Liver (tissue), 9 donors: ENCODE measurements around the gene APOL2. TPM values are rescaled to one million over a fixed set of nuclear protein-coding genes. Genes with fewer than 3 reads are reported as not detected.

Source experiments
- DNase-seq: peaks from one replicate; pipeline ENCODE4 v3.0.0-alpha.2; 2017; ENCODE audit warnings: low spot score
- H3K27ac ChIP-seq, 2 donors: one replicate each; pipeline ENCODE4 v1.7.0; 2013; ENCODE audit warnings: inconsistent platforms in 2 of 2, low read length in 2 of 2, control low read depth in 1 of 2, low read depth in 1 of 2, mild to moderate bottlenecking in 1 of 2
- H3K27me3 ChIP-seq, 4 donors: one replicate each; pipeline versions ENCODE4 v1.6.1 to v1.7.0; 2013; ENCODE audit warnings: low read length in 3 of 4, inconsistent platforms in 1 of 4, mild to moderate bottlenecking in 1 of 4, moderate library complexity in 1 of 4; ENCODE audit not compliant: control insufficient read depth in 4 of 4, insufficient read depth in 4 of 4
- H3K36me3 ChIP-seq, 4 donors: one replicate each; pipeline versions ENCODE4 v1.6.1 to v1.7.0; 2013; ENCODE audit warnings: low read length in 3 of 4, mild to moderate bottlenecking in 3 of 4, low read depth in 1 of 4, moderate library complexity in 1 of 4; ENCODE audit not compliant: control insufficient read depth in 4 of 4, insufficient read depth in 3 of 4
- H3K4me1 ChIP-seq, 4 donors: one replicate each; pipeline versions ENCODE4 v1.6.1 to v1.7.0; 2013; ENCODE audit warnings: low read length in 3 of 4, mild to moderate bottlenecking in 3 of 4, moderate library complexity in 1 of 4; ENCODE audit not compliant: control insufficient read depth in 4 of 4, insufficient read depth in 4 of 4
- H3K4me3 ChIP-seq, 3 donors: one replicate each; pipeline versions ENCODE4 v1.6.1 to v1.7.0; 2013; ENCODE audit warnings: low read length in 3 of 3, control low read depth in 1 of 3, low read depth in 1 of 3, mild to moderate bottlenecking in 1 of 3
- H3K9ac ChIP-seq, 2 donors: one replicate each; pipeline ENCODE4 v1.7.0; 2013; ENCODE audit warnings: low read length in 2 of 2, mild to moderate bottlenecking in 2 of 2, moderate library complexity in 2 of 2, control low read depth in 1 of 2, low read depth in 1 of 2
- H3K9me3 ChIP-seq, 4 donors: one replicate each; pipeline versions ENCODE4 v1.6.1 to v1.7.0; 2013; ENCODE audit warnings: low read length in 3 of 4; ENCODE audit not compliant: control insufficient read depth in 4 of 4
- ATF3 ChIP-seq: IDR thresholded peaks from 2 replicates; pipeline ENCODE4 v1.6.1; 2016; ENCODE audit warnings: antibody characterized with exemption
- CTCF ChIP-seq: fragments of 150-350 bp; IDR thresholded peaks from 2 replicates; pipeline ENCODE4 v1.5.1; 2017; ENCODE audit warnings: improper control_type of control experiment, low read depth, low read length; ENCODE audit not compliant: missing input control
- EGR1 ChIP-seq, 2 donors: IDR thresholded peaks; 2 replicates each; pipeline ENCODE4 v1.6.1; 2016 to 2018; ENCODE audit warnings: antibody characterized with exemption in 2 of 2, low read depth in 2 of 2
- FOXA1 ChIP-seq: IDR thresholded peaks from 2 replicates; pipeline ENCODE4 v1.6.1; 2016; ENCODE audit warnings: antibody characterized with exemption
- FOXA2 ChIP-seq: IDR thresholded peaks from 2 replicates; pipeline ENCODE4 v1.6.1; 2016; ENCODE audit warnings: antibody characterized with exemption
- GABPA ChIP-seq, 2 donors: IDR thresholded peaks in 1 of 2; conservative IDR thresholded peaks in 1 of 2; 2 replicates each; pipeline ENCODE4 v1.6.1; 2016; ENCODE audit warnings: antibody characterized with exemption in 2 of 2, mild to moderate bottlenecking in 1 of 2, moderate library complexity in 1 of 2
- HNF4A ChIP-seq, 2 donors: conservative IDR thresholded peaks; 2 replicates each; pipeline ENCODE4 v1.6.1; 2016; ENCODE audit warnings: antibody characterized with exemption in 2 of 2, mild to moderate bottlenecking in 2 of 2
- HNF4G ChIP-seq: IDR thresholded peaks from 2 replicates; pipeline ENCODE4 v1.6.1; 2016; ENCODE audit warnings: antibody characterized with exemption
- JUND ChIP-seq, 2 donors: IDR thresholded peaks; 2 replicates each; pipeline ENCODE4 v1.6.1; 2016; ENCODE audit warnings: antibody characterized with exemption in 2 of 2
- MAX ChIP-seq: IDR thresholded peaks from 2 replicates; pipeline ENCODE4 v1.6.1; 2016; ENCODE audit warnings: antibody characterized with exemption
- NR2F2 ChIP-seq: IDR thresholded peaks from 2 replicates; pipeline ENCODE4 v1.6.1; 2016; ENCODE audit warnings: antibody characterized with exemption
- RAD21 ChIP-seq, 2 donors: IDR thresholded peaks; 2 replicates each; pipeline ENCODE4 v1.6.1; 2016; ENCODE audit warnings: antibody characterized with exemption in 2 of 2, mild to moderate bottlenecking in 2 of 2
- REST ChIP-seq: IDR thresholded peaks from 2 replicates; pipeline ENCODE4 v1.6.1; 2016; ENCODE audit warnings: antibody characterized with exemption, mild to moderate bottlenecking
- RXRA ChIP-seq, 2 donors: IDR thresholded peaks; 2 replicates each; pipeline ENCODE4 v1.6.1; 2017 to 2018; ENCODE audit warnings: antibody characterized with exemption in 2 of 2, mild to moderate bottlenecking in 1 of 2
- SP1 ChIP-seq: IDR thresholded peaks from 2 replicates; pipeline ENCODE4 v1.6.1; 2018; ENCODE audit warnings: antibody characterized with exemption, mild to moderate bottlenecking
- TAF1 ChIP-seq: conservative IDR thresholded peaks from 2 replicates; pipeline ENCODE4 v1.6.1; 2016; ENCODE audit warnings: antibody characterized with exemption, mild to moderate bottlenecking
- YY1 ChIP-seq: IDR thresholded peaks from 2 replicates; pipeline ENCODE4 v1.6.1; 2016; ENCODE audit warnings: antibody characterized with exemption, mild to moderate bottlenecking
- ZBTB33 ChIP-seq: IDR thresholded peaks from 2 replicates; pipeline ENCODE4 v1.6.1; 2016; ENCODE audit warnings: antibody characterized with exemption
- WGBS: extraction: QIAGEN DNeasy Blood & Tissue Kit; methylation state at CpG from one replicate; pipeline ENCODE4 v1.1.7; 2013; 5-methylcytosine and 5-hydroxymethylcytosine counted together
- polyA plus RNA-seq, 2 donors: library from polyadenylated mRNA; stranded (reverse) in 1 of 2; unstranded in 1 of 2; fragments of 200-250 nt in 1 of 2; fragments of >200 nt in 1 of 2; fragmentation: Nextera tagmentation in 1 of 2; extraction: Ambion mirVana in 1 of 2; gene quantifications; one replicate each; pipeline versions ENCODE4 v1.2.1 to v1.2.3, GENCODE V29; 2013 to 2015
- total RNA-seq, 2 donors: library from RNA; depleted of rRNA; stranded (reverse); fragments of >200 nt; gene quantifications; one replicate each; pipeline ENCODE4 v1.2.3, GENCODE V29; 2014
- donor health status: healthy.
- donor health status: healthy.
- donor health status: healthy.
- donor health status: healthy.
- donor health status: healthy.

Gene APOL2
- total and polyA plus RNA-seq, 4 donors = 14.3 to 77.2 (median 21.7) TPM

GRCh38 chr22:36227806-36228205 lies 11.5 kb downstream of the APOL2 start:
- H3K9ac ChIP-seq = no peak overlapping the region
- H3K27ac ChIP-seq = no peak overlapping the region
- no peak for TF ChIP-seq TAF1
- no peak for TF ChIP-seq FOXA1
- no peak for TF ChIP-seq HNF4G
- no peak for TF ChIP-seq SP1
- no peak for TF ChIP-seq FOXA2
- no peak for TF ChIP-seq RXRA (IDR thresholded peaks at IDR 0.05)
- TF ChIP-seq NR2F2 = no peak
- TF ChIP-seq RAD21 (IDR thresholded peaks at IDR 0.05) = no peak
- no peak for TF ChIP-seq JUND (IDR thresholded peaks at IDR 0.05)
- TF ChIP-seq CTCF = no peak
- TF ChIP-seq ZBTB33 = no peak
- TF ChIP-seq YY1 = no peak
- no peak for TF ChIP-seq GABPA (IDR thresholded peaks at IDR 0.05 in 1 of 2, conservative IDR thresholded peaks at IDR 0.05 in 1 of 2)
- no peak for TF ChIP-seq HNF4A (conservative IDR thresholded peaks at IDR 0.05)
- no peak for TF ChIP-seq REST
- TF ChIP-seq EGR1 (IDR thresholded peaks at IDR 0.05; ENCODE audit: low read depth in 2 of 2) = no peak
- no peak for TF ChIP-seq MAX
- no peak for TF ChIP-seq ATF3
- H3K9me3 ChIP-seq = no peaks in the 10 kb centered on the region
- no peaks in the 10 kb centered on the region for H3K27me3 ChIP-seq
- H3K4me1 ChIP-seq = peaks cover 0 to 11% (median 0%) of the 10 kb centered on the region in 4 donors
- peaks cover 8 to 44% (median 32%) of the 10 kb centered on the region in 4 donors for H3K36me3 ChIP-seq
- DNase-seq = no peak
- WGBS = 74% methylated on average over 8 of the region's 8 CpGs
- H3K4me3 ChIP-seq = no peak overlapping the region
